ENCODE data around the gene HTRA2.

Gene HTRA2

DNA sequence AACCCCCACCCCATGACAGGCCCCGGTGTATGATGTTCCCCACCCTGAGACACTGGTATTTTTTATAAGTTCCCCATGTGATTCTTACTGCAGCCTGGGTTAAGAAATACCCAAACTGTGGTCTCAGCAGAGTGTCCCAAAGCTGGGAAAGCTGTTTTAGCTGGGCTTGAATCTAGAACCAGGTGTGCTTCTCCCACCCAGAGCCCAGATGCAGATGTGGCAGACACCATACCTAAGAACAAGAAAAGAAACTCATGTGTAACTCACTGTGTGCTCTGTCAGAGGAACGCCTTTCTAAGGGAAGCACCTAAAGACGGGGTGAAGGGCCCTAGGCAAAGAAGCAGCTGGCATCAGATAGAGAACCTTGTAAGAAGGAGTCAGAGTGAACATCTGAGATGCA lies 48.7 kb downstream of the HTRA2 start:
- no peak overlapping the region for H3K4me2 ChIP-seq (ENCODE audit: insufficient read depth, low read length, poor library complexity, severe bottlenecking)
- DNase-seq (ENCODE audit: low spot score), result no peak
- no peak overlapping the region for H2AK5ac ChIP-seq (ENCODE audit: low read depth, low read length)
- WGBS, 2 donors (ENCODE audit: extremely low coverage in 2 of 2, insufficient read length in 2 of 2, insufficient replicate concordance in 1 of 2), result no CpG with 5 or more reads among the region's 3 CpGs
- H3K4ac ChIP-seq (ENCODE audit: low read length), result no peak overlapping the region
- no peak overlapping the region for H4K91ac ChIP-seq (ENCODE audit: low read depth, low read length, poor library complexity)
- no peak overlapping the region for H2BK120ac ChIP-seq (ENCODE audit: low read depth, low read length)
- peaks cover 0 to 45% (median 0%) of the 10 kb centered on the region in 3 experiments for H3K27me3 ChIP-seq (ENCODE audit: control insufficient read depth in 3 of 3, insufficient read depth in 3 of 3, low read depth in 1 of 3, low read length in 3 of 3)
- no peak overlapping the region for H3K9ac ChIP-seq (ENCODE audit: low read depth, low read length, poor library complexity)
- H3K27ac ChIP-seq (replicated peaks; ENCODE audit: low read length), result no peak overlapping the region
- H2BK12ac ChIP-seq (ENCODE audit: low read length), result no peak overlapping the region
- no peak overlapping the region for H3K18ac ChIP-seq (ENCODE audit: low read length)
- no peak overlapping the region for H3K14ac ChIP-seq (ENCODE audit: low read length)
- no peaks in the 10 kb centered on the region for H3K79me1 ChIP-seq (ENCODE audit: low read depth, low read length)
- H3K36me3 ChIP-seq (replicated peaks in 1 of 2; ENCODE audit: control insufficient read depth in 2 of 2, insufficient read depth in 2 of 2, low read length in 2 of 2), result no peaks in the 10 kb centered on the region
- H4K8ac ChIP-seq (ENCODE audit: low read depth, low read length), result no peak overlapping the region
- no peak overlapping the region for H2BK5ac ChIP-seq (ENCODE audit: low read length)
- H3K23ac ChIP-seq (ENCODE audit: low read depth, low read length, poor library complexity), result no peak overlapping the region
- H3K9me3 ChIP-seq (replicated peaks in 1 of 2; ENCODE audit: control insufficient read depth in 2 of 2, insufficient read depth in 1 of 2, low read depth in 1 of 2, low read length in 2 of 2), result no peaks in the 10 kb centered on the region
- H3K4me3 ChIP-seq (ENCODE audit: low read length in 2 of 2), result no peak overlapping the region
- peaks cover 0 to 3% of the 10 kb centered on the region in 2 donors for H3K4me1 ChIP-seq (ENCODE audit: control insufficient read depth in 2 of 2, insufficient read depth in 1 of 2, low read depth in 1 of 2, low read length in 2 of 2)
- no peak overlapping the region for H2AFZ ChIP-seq (ENCODE audit: low read length)
- H2BK15ac ChIP-seq (ENCODE audit: low read length), result no peak overlapping the region

DNA sequence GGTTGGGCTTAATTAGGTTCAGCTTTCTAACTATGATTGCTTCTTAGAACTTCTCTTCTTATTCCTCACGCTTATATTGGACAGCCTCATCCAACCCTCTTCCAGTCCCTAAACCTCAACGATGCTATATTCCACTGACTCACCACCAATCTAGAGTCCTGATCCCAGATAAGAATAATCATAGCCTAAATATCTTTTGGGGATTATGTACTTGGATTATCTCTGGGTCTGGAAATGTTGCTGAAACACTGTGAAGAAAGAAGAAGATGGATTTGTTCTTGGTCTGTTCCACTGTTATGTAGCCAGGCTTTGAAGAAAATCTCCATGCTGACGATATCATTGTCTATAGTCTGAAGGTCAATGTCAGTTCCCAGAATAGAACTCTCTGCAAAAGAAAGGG lies 51.7 kb downstream of the HTRA2 start:
- no peak overlapping the region for H2BK5ac ChIP-seq (ENCODE audit: low read length)
- no peak overlapping the region for H3K9ac ChIP-seq (ENCODE audit: low read depth, low read length, poor library complexity)
- no peak overlapping the region for H2AFZ ChIP-seq (ENCODE audit: low read length)
- WGBS, 2 donors (ENCODE audit: extremely low coverage in 2 of 2, insufficient read length in 2 of 2, insufficient replicate concordance in 1 of 2), result no CpG with 5 or more reads among the region's 3 CpGs
- no peak overlapping the region for H3K27ac ChIP-seq (replicated peaks; ENCODE audit: low read length)
- no peak overlapping the region for H4K8ac ChIP-seq (ENCODE audit: low read depth, low read length)
- H3K4ac ChIP-seq (ENCODE audit: low read length), result no peak overlapping the region
- H2BK12ac ChIP-seq (ENCODE audit: low read length), result no peak overlapping the region
- H4K91ac ChIP-seq (ENCODE audit: low read depth, low read length, poor library complexity), result no peak overlapping the region
- no peak overlapping the region for H3K14ac ChIP-seq (ENCODE audit: low read length)
- H3K36me3 ChIP-seq (replicated peaks in 1 of 2; ENCODE audit: control insufficient read depth in 2 of 2, insufficient read depth in 2 of 2, low read length in 2 of 2), result no peaks in the 10 kb centered on the region
- H3K79me1 ChIP-seq (ENCODE audit: low read depth, low read length), result no peaks in the 10 kb centered on the region
- H3K4me2 ChIP-seq (ENCODE audit: insufficient read depth, low read length, poor library complexity, severe bottlenecking), result no peak overlapping the region
- no peaks in the 10 kb centered on the region for H3K9me3 ChIP-seq (replicated peaks in 1 of 2; ENCODE audit: control insufficient read depth in 2 of 2, insufficient read depth in 1 of 2, low read depth in 1 of 2, low read length in 2 of 2)
- H3K23ac ChIP-seq (ENCODE audit: low read depth, low read length, poor library complexity), result no peak overlapping the region
- no peak for DNase-seq (ENCODE audit: low spot score)
- no peak overlapping the region for H2AK5ac ChIP-seq (ENCODE audit: low read depth, low read length)
- H3K4me3 ChIP-seq (ENCODE audit: low read length in 2 of 2), result no peak overlapping the region
- no peak overlapping the region for H3K18ac ChIP-seq (ENCODE audit: low read length)
- H2BK15ac ChIP-seq (ENCODE audit: low read length), result no peak overlapping the region
- H3K27me3 ChIP-seq (ENCODE audit: control insufficient read depth in 3 of 3, insufficient read depth in 3 of 3, low read depth in 1 of 3, low read length in 3 of 3), result peaks cover 0 to 33% (median 0%) of the 10 kb centered on the region in 3 experiments
- peaks cover 3 to 4% of the 10 kb centered on the region in 2 donors for H3K4me1 ChIP-seq (ENCODE audit: control insufficient read depth in 2 of 2, insufficient read depth in 1 of 2, low read depth in 1 of 2, low read length in 2 of 2)
- H2BK120ac ChIP-seq (ENCODE audit: low read depth, low read length), result no peak overlapping the region

DNA sequence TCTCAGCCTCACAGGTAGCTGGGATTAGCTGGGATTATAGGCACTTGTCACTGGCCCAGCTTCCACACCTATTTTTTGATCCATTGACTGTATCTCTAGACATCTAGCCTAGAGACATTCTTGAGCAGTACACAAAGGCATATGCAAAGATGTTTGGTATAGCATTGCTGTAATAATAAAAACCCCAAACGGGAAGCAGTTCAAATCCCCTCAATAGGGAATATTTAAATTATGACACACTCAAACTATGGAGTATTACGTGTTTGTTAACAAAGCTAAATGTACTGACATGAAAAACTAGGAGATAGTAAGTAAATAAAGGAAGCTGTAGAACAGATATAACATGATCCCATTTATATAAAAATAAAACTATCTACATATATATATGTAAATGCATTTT lies 52.5 kb downstream of the HTRA2 start:
- no peak overlapping the region for H3K4me2 ChIP-seq (ENCODE audit: insufficient read depth, low read length, poor library complexity, severe bottlenecking)
- H3K9me3 ChIP-seq (replicated peaks in 1 of 2; ENCODE audit: control insufficient read depth in 2 of 2, insufficient read depth in 1 of 2, low read depth in 1 of 2, low read length in 2 of 2), result no peaks in the 10 kb centered on the region
- H3K14ac ChIP-seq (ENCODE audit: low read length), result no peak overlapping the region
- H3K9ac ChIP-seq (ENCODE audit: low read depth, low read length, poor library complexity), result no peak overlapping the region
- no peaks in the 10 kb centered on the region for H3K36me3 ChIP-seq (replicated peaks in 1 of 2; ENCODE audit: control insufficient read depth in 2 of 2, insufficient read depth in 2 of 2, low read length in 2 of 2)
- no peak overlapping the region for H4K91ac ChIP-seq (ENCODE audit: low read depth, low read length, poor library complexity)
- H3K27me3 ChIP-seq (ENCODE audit: control insufficient read depth in 3 of 3, insufficient read depth in 3 of 3, low read depth in 1 of 3, low read length in 3 of 3), result peaks cover 0 to 28% (median 0%) of the 10 kb centered on the region in 3 experiments
- no peak overlapping the region for H3K4ac ChIP-seq (ENCODE audit: low read length)
- DNase-seq (ENCODE audit: low spot score), result no peak
- H2AFZ ChIP-seq (ENCODE audit: low read length), result no peak overlapping the region
- H3K4me1 ChIP-seq (ENCODE audit: control insufficient read depth in 2 of 2, insufficient read depth in 1 of 2, low read depth in 1 of 2, low read length in 2 of 2), result peaks cover 3 to 4% of the 10 kb centered on the region in 2 donors
- no peak overlapping the region for H2BK120ac ChIP-seq (ENCODE audit: low read depth, low read length)
- H2AK5ac ChIP-seq (ENCODE audit: low read depth, low read length), result no peak overlapping the region
- H3K27ac ChIP-seq (replicated peaks; ENCODE audit: low read length), result no peak overlapping the region
- H3K18ac ChIP-seq (ENCODE audit: low read length), result no peak overlapping the region
- no peaks in the 10 kb centered on the region for H3K79me1 ChIP-seq (ENCODE audit: low read depth, low read length)
- H2BK12ac ChIP-seq (ENCODE audit: low read length), result no peak overlapping the region
- no peak overlapping the region for H2BK5ac ChIP-seq (ENCODE audit: low read length)
- no peak overlapping the region for H4K8ac ChIP-seq (ENCODE audit: low read depth, low read length)
- no peak overlapping the region for H3K23ac ChIP-seq (ENCODE audit: low read depth, low read length, poor library complexity)
- H2BK15ac ChIP-seq (ENCODE audit: low read length), result no peak overlapping the region
- no peak overlapping the region for H3K4me3 ChIP-seq (ENCODE audit: low read length in 2 of 2)
- no CpG with 5 or more reads among the region's 2 CpGs for WGBS, 2 donors (ENCODE audit: extremely low coverage in 2 of 2, insufficient read length in 2 of 2, insufficient replicate concordance in 1 of 2)

Data from neuronal stem cell (in vitro differentiated cells).